HK-2 (cell line): ENCODE measurements around the gene IFITM2.
"Not testable (repeated sequence)": the region's sequence is repeated elsewhere in the genome, so short reads cannot be mapped to it uniquely, and the experiment has no call there.

Experiments
- DNase-seq: peaks from one replicate; pipeline ENCODE4 v3.0.0-alpha.2; 2018; ENCODE audit not compliant: unreplicated experiment

The IFITM2 gene

DNA sequence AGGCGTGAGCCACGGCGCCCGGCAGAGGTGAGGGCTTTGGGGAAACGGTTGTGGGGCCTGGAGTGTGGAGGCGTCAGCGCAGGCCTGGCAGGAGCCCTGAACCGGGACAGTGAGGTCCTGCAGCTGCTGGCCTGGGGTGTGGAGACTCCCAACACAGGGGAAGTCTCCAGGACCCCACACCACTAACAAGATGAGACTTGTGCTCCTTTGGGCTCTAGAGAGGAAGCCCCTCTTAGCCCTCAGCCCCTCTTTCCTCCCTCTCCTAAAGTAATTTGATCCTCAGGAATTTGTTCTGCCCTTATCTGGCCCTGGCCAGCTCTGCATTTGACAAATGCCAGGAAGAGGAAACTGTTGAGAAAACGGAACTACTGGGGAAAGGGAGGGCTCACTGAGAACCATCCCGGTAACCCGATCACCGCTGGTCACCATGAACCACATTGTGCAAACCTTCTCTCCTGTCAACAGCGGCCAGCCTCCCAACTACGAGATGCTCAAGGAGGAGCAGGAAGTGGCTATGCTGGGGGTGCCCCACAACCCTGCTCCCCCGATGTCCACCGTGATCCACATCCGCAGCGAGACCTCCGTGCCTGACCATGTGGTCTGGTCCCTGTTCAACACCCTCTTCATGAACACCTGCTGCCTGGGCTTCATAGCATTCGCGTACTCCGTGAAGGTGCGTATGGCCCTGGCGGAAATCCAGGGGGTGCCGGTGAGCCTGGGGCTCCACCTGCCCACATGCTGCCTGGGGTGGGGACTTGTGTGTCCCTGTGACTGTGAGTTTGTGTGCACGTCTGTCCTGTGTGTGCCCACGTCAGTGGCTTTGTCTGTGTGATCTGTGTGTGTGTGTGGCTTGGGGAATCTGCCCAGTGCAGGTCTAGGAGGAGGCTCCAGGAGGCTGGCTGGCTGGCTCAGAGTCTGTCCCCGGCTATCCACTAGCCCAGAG lies at the start of gene IFITM2:
IFITM2 (plus strand) TSS at position 51 of the 943 bp plus-strand sequence; CDS start at position 428, 377 bp downstream.
- DNase-seq: not testable (repeated sequence)

DNA sequence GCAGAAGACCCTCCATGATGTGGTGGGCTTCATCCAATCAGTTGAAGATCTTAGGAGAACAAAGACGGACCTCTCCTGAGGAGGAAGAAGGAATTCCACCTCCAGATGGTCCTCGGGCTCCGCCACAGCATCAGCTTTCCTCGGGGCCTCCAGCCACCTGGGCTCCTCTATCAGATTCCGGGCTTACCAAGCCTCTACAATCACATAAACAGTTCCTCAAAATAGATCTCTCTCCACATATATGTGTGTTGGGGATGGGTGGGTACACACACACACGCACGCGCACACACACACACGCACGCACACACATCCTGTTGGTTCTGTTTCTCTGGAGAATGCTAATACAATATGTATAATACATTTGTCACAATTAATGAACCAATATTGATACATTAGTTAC lies 48.2 kb upstream of the IFITM2 start:
- no peak for DNase-seq

DNA sequence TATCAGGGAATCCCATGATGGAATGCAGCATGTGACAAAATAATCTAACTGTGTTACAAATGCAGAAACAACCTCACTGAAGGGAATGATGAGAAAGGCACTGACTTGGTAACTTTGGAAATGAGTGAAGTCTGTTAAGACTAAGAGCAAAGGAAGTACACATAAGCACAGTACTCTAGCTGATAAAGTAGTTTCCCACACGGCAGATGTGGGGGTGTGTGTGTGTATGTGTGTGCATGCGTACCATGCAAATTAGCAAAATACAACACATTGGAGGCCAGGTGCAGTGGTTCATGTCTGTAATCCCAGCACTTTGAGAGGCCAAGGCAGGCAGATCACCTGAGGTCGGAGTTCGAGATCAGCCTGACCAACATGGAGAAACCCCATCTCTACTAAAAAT lies 46.0 kb upstream of the IFITM2 start:
- DNase-seq: no peak

DNA sequence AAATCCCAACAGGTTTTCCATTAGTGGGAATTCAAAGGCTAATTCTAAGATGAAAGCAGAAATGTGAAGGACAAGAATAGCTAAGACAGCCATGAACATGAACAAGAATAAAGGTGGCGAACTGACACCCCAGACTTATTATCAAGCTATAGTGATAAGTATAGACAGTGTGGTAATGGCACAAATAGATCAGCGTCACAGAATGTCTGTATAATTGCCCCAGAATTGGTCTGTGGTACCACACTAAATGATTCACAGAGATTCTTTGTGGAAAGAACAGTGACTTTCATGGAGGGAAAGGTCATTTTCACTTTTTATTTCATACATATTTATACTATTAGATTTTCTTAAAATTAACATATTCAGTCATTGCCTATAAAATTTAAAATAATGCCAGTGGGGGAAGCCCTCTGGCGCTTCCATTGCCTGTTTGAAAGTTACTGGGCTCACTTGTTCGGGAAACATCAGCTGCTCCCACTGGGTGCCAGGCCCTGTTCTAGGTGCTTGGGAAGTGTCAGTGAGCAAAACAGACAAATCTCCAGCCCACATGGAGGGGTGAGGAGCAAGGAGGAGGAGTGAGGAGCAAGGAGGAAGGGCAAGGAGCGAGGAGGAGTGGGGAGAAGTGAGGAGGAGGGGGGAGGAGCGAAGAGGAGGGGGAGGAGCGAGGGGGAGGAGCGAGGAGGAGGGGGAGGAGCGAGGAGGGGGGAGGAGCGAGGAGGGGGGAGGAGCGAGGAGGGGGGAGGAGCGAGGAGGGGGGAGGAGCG lies 40.8 kb upstream of the IFITM2 start:
- DNase-seq: no peak

DNA sequence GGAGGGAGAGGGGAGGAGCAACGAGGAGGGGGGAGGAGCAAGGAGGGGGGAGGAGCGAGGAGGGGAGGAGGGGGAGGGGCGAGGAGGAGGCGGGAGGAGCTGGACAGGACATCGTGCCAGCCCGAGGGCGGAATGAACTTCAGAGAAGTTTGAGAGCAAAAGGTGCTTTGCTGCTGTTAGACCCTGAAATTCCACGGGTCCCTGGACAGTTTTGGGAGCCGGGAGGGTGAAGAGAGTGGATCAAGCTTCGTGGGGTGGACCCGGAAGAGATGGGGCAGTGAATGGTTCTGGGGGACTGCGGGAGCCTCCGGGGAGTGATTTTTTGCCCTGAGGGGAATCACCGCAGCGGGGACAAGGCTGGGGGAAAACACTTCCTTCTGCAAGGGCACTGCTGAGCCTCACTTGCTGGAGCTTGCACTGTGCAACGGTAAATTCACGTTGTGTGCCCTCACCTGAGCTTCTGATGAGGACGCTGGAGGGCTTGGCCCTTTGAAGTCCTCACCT lies 40.1 kb upstream of the IFITM2 start:
- DNase-seq: no peak

DNA sequence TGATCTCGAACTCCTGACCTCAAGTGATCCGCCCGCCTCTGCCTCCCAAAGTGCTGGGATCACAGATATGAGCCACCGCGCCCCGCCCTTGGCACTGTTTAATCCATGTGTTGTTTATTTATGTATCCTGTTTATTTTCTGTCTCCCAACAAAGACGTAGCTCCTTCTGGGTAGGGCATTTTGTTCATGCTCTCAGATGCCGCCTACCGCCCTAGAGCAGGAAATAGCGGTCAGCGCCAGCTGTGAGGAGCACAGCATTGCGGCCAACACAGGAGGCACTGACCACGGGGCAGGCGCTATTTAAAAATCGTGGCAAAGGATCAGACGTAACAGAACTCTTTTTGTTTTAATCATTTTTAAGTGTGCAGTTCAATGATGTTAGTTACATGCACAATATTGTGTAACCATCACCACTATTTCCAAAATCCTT lies 38.9 kb upstream of the IFITM2 start:
- DNase-seq: not testable (repeated sequence)

DNA sequence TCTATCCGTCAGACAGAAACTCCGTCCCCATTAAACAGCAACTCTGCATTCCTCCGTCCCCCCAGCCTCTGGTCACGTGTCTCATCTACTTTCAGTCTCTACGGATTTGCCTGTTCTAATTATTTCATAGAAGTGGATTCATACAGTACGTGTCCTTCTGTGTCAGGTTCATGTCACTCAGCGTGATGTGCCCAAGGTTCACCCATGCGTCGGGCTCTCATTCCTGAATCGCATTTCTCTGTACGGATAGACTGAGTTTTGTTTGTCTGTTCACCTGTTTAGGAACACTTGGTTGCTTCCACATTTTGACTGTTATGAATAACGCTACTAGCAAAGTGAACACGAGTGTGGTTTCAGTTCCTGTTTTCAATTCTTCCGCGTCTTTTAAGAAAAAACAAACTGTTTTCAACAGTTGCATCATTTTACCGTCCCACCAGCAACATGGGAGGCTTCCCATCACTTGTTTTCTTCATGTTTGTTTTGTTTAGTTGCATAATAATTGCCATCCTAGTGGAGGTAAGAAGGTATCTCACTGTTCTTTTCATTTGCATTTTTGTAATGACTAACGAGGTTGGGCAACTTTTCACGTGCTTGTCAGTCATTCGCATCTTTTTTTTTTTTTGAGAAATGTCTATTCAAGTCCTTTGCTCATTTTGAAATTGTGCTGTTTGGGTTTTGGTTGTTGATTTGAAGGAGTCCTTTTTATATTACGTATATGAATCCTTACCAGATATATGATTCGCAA lies 38.3 kb upstream of the IFITM2 start:
- no peak for DNase-seq

DNA sequence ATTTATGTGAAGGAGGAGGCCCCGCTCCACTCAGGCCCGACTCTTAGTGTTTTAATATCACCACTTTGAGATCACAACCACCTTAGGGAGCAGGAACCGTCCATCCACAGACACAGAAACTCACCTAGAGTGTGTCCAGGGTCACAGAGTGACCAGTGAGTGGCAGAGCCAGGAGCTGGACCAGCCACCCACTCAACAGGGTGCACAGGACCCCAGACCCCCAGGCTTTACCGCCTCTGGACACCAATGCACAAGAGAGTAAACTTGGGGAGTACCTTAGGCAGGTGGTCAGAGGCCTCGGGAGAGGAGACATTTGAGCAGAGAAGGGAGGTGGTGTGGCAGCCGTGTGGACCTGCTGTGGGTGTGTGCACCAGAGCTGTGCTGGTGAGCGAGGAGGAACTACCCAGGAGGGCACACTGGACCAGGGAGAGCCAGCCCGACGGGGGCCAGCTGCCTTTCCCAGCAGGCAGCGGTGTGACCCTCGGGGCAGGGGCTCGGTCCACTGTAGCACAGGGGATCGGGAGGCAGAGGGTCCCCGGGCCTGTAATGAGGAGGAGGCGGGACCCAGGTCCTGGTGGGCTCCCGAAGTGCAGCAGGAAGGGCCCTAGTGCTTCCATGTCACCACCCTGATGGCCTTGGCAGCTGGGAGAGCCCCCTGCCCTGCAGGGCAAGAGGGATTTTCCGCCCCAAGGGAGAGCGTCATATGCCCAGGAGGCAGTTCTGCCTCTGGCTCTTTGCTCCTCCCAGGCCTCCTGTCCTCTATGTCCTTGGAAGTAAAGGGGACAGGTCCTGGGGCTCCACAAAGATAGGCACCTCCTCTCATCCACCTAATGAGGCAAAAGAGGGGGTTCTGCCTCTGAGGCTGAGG lies 36.9 kb upstream of the IFITM2 start:
- DNase-seq: no peak

DNA sequence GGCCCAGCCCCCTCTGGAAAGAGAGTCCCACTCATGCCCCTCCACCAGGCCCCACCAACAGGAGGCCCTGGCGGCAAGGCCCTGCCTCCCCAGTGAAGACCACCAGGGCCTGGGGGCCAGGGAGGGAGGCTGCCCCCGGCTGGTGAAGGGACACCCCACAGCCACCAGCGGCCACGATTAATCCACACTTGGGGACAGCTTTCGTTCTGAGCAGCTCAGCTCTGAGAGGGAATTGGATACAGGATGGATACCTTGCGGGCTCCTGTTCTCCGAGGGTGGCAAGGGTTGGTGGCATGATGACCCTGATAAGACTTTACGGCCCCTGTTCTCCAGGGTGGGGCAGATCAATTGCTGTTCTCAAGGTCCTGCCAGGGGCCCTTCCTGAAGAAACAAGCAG lies 36.3 kb upstream of the IFITM2 start:
- no peak for DNase-seq

DNA sequence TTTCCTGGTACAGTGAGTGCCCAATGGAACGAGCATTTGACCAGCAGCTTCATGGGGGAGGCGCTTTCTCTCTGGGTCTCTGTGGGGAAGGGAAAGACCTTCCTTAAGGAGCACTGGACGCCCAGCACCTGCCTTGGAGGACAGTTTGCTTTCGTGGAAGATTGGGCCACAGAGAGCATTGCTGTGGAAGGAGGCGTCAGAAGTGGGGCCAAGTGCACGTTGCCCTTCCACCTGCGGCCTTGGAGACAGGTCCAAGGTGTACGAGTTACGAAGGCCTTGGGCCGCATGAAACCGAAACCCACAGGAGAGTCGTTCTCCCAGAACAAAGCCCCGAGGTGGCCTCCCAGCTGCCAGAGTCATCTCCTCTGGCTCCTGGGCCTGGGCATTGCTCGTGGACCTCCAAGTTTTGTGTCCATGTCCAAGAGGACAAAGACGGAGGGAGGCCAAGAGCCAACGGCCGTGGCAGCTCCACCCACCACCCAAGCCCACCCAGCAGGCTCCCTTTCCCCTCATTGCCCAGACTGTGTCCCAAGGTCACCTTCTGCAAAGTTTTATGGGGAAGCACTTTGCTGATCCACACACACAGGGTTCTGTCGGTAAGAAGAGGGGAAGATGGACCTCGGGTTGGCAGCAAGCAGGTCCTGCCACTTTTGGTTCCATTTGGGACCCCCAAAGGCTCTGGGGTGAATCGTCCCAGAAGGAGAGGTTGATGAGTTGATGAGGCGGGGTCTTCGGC lies 35.3 kb upstream of the IFITM2 start:
- no peak for DNase-seq

DNA sequence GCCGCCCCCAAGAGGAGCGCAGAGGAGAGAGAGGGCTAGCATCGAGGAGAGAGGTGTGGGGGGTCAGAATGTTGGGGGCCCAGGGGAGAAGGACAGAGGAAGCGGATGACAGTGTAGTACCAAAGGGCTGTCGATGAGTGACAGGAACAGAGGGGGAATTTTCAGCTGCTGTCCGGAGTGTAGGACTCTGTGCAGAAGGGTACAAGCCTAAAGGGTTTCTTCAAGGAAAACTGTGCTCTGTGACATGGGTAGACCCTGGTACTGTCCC lies 34.8 kb upstream of the IFITM2 start:
- DNase-seq: no peak

DNA sequence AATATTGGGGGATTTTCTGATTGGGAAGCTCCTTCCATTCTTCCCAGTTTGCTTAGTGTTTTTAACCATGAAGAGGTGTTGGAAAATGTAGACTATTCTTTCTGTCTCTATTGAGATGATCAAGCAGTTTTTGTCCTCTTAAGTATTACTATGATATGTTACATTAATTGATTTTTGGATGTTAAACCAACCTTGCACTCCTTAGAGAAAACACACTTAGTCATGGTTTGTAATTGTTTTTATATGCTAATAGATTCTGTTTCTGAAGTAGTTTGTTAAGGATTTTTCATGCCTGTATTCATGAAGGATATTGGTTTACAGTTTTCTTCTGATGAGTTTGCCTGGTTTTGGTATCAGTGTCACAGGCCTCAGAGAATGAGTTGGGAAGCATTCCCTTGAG lies 31.4 kb upstream of the IFITM2 start:
- no peak for DNase-seq

DNA sequence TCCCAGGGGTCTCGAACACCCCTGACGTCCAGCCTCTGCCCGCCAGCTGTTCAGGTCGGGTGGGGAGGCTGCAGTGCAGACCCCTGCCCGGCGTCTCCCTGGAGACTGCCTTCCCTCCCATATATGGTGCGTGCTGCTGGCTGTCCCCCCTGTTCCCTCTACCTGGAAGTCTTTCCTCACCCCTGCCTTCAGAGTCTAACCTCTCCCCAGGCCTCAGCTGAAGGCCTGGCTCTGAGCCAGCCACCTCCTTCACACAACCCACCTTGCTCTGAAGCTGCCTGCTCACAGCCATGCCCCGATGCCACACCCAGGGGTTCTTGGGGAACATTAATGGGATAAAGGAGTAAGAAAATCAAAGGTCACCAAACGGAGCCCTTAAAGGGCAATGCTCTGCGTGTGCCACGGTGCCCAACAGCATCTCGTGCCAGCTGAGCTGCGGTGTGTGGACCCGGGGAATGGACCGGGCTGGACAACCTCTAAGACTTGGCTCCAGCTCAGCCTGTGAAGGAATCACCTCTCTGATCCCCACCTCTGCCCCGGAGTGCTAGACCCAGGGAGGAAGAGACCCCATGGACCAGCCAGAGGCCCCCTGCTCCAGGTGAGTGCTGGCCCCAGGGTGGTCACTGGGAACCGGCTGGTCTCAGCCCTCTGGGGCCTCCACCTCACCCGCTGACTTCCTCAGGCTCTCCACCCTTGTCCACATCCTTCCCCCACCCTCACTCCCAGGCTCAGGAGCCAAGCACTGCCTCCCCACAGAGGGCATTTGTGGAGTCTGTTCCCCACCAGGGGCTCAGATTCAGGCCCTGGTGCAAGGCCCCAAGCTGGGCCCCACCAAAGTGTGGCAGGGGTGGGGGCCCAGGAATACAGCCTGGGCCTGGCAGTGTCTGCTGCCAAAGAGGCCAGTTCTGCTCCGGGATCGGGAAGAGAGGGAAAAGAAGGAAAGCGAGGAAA lies 29.3 kb upstream of the IFITM2 start, which contains the start of gene NLRP6:
NLRP6 (plus strand) TSS at position 407 of the 951 bp plus-strand sequence; CDS start at position 570, 163 bp downstream.
- DNase-seq: no peak

DNA sequence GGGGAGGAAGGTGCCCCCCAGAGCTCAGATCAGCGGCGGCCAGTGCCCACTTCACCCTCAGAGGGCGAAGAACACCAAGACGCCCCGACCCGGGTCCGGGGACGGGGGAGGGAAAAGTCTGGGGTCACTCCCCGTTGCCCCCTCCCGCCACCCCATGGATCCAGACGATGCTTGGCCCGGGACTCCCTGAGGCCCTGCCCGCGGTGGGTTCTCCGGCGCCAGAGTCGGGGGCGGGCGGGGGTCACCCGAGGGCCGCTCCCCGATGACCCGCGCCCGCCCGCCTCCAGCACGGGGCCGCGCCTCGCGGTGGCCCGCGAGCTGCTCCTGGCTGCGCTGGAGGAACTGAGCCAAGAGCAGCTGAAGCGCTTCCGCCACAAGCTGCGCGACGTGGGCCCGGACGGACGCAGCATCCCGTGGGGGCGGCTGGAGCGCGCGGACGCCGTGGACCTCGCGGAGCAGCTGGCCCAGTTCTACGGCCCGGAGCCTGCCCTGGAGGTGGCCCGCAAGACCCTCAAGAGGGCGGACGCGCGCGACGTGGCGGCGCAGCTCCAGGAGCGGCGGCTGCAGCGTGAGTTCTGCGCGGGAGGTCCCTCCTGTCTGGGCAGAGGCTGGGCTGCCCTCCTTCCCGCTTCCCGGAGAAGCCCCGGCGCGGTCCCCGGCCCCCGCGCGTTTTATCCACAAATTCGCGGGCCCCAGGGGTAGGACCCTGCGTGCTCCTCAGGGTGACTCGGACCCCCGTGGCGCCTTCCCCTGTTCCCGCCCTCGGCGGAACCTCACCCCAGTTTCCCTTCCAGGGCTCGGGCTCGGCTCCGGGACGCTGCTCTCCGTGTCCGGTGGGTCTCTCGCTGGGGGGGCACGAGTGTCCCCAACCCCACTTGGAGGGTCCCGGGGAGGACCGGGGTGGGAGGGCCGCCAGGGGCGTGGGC lies 28.3 kb upstream of the IFITM2 start:
- no peak for DNase-seq

DNA sequence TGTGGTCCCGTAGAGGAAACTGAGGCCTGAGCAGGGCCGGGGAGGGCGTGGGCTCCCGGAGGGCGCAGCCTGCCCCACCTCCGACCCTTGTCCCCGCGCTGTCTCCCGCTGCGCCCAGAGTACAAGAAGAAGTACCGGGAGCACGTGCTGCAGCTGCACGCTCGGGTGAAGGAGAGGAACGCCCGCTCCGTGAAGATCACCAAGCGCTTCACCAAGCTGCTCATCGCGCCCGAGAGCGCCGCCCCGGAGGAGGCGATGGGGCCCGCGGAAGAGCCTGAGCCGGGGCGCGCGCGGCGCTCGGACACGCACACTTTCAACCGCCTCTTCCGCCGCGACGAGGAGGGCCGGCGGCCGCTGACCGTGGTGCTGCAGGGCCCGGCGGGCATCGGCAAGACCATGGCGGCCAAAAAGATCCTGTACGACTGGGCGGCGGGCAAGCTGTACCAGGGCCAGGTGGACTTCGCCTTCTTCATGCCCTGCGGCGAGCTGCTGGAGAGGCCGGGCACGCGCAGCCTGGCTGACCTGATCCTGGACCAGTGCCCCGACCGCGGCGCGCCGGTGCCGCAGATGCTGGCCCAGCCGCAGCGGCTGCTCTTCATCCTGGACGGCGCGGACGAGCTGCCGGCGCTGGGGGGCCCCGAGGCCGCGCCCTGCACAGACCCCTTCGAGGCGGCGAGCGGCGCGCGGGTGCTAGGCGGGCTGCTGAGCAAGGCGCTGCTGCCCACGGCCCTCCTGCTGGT lies 27.5 kb upstream of the IFITM2 start:
- DNase-seq: peak; percentile 35

DNA sequence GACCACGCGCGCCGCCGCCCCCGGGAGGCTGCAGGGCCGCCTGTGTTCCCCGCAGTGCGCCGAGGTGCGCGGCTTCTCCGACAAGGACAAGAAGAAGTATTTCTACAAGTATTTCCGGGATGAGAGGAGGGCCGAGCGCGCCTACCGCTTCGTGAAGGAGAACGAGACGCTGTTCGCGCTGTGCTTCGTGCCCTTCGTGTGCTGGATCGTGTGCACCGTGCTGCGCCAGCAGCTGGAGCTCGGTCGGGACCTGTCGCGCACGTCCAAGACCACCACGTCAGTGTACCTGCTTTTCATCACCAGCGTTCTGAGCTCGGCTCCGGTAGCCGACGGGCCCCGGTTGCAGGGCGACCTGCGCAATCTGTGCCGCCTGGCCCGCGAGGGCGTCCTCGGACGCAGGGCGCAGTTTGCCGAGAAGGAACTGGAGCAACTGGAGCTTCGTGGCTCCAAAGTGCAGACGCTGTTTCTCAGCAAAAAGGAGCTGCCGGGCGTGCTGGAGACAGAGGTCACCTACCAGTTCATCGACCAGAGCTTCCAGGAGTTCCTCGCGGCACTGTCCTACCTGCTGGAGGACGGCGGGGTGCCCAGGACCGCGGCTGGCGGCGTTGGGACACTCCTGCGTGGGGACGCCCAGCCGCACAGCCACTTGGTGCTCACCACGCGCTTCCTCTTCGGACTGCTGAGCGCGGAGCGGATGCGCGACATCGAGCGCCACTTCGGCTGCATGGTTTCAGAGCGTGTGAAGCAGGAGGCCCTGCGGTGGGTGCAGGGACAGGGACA lies 26.7 kb upstream of the IFITM2 start:
- DNase-seq: no peak
